K562 (cell line): ENCODE data around the gene FASTKD1. TPM values are rescaled to one million over a fixed set of nuclear protein-coding genes. Genes with fewer than 3 reads are reported as not detected.
A peak's percentile ranks its signal among the peaks of the same experiment; 100 is the strongest.

Source experiments
- BACH1 ChIP-seq: fragments of 200-800 bp; sonication (Bioruptor generic); IDR thresholded peaks from 2 replicates; pipeline ENCODE4 v1.6.1; 2016; ENCODE audit warnings: missing genetic modification characterization, missing compliant biosample characterization
- CBX5 ChIP-seq: IDR thresholded peaks from 2 replicates; pipeline ENCODE4 v1.6.1; 2014; ENCODE audit warnings: low read depth, borderline replicate concordance
- CBX8 ChIP-seq: fragments of 200-600 bp; sonication (generic); IDR thresholded peaks from 2 replicates; pipeline ENCODE4 v1.6.1; 2012; ENCODE audit warnings: borderline replicate concordance, mixed run types, low read depth, mild to moderate bottlenecking, moderate library complexity, mixed read lengths, low read length, control low read depth, inconsistent platforms; ENCODE audit not compliant: poor library complexity, severe bottlenecking; ENCODE audit errors: extremely low read depth
- CHD2 ChIP-seq: IDR thresholded peaks from 2 replicates; pipeline ENCODE4 v1.6.1; 2011; ENCODE audit warnings: low read depth, low read length
- CXXC5 ChIP-seq: fragments of 250-450 bp; sonication (Bioruptor Pico); IDR thresholded peaks from 2 replicates; pipeline ENCODE4 v1.8.0; 2022; ENCODE audit warnings: inconsistent platforms, mild to moderate bottlenecking, moderate library complexity
- FOXP4 ChIP-seq: sonication (generic); formaldehyde crosslinking; IDR thresholded peaks from 2 replicates; pipeline ENCODE4 v1.8.0; 2022; ENCODE audit warnings: mild to moderate bottlenecking, missing genetic modification reagents, borderline replicate concordance
- MAFK ChIP-seq: IDR thresholded peaks from 2 replicates; pipeline ENCODE4 v1.6.1; 2011; ENCODE audit warnings: low read length, improper control_type of control experiment
- NBN ChIP-seq: fragments of 450-650 bp; IDR thresholded peaks from 2 replicates; pipeline ENCODE4 v1.6.1; 2016; ENCODE audit warnings: low read depth, mild to moderate bottlenecking
- NR3C1 ChIP-seq: sonication (generic); formaldehyde crosslinking; IDR thresholded peaks from 2 replicates; pipeline ENCODE4 v1.8.1; 2022; ENCODE audit warnings: missing genetic modification reagents
- RNF219 ChIP-seq: fragments of 250-450 bp; sonication (Bioruptor Pico); IDR thresholded peaks from 2 replicates; pipeline ENCODE4 v1.5.0; 2022; ENCODE audit warnings: mild to moderate bottlenecking
- TEAD2 ChIP-seq: fragments of 450-650 bp; IDR thresholded peaks from 2 replicates; pipeline ENCODE4 v1.6.1; 2016; ENCODE audit warnings: missing genetic modification characterization, control low read depth, missing compliant biosample characterization
- TFAM ChIP-seq: fragments of 250-450 bp; sonication (Bioruptor Pico); conservative IDR thresholded peaks from 2 replicates; pipeline ENCODE4 v1.5.0; 2021; ENCODE audit warnings: mild to moderate bottlenecking, moderate library complexity
- WHSC1 ChIP-seq: IDR thresholded peaks from one replicate; pipeline ENCODE4 v1.6.1; 2012; ENCODE audit warnings: low read length, control low read depth, inconsistent platforms
- ZBTB26 ChIP-seq: fragments of 450-650 bp; formaldehyde crosslinking; IDR thresholded peaks from 2 replicates; pipeline ENCODE4 v1.4.0; 2022; ENCODE audit warnings: missing genetic modification characterization
- ZBTB5 ChIP-seq: fragments of 450-650 bp; IDR thresholded peaks from 2 replicates; pipeline ENCODE4 v1.6.1; 2017; ENCODE audit warnings: antibody characterized with exemption
- ZNF124 ChIP-seq: sonication (generic); formaldehyde crosslinking; IDR thresholded peaks from 2 replicates; pipeline ENCODE4 v1.8.1; 2022; ENCODE audit warnings: missing genetic modification reagents
- ZNF184 ChIP-seq: sonication (generic); formaldehyde crosslinking; IDR thresholded peaks from 2 replicates; pipeline ENCODE4 v1.5.0; 2020; ENCODE audit warnings: missing genetic modification reagents
- ZNF24 ChIP-seq: fragments of 450-650 bp; IDR thresholded peaks from 2 replicates; pipeline ENCODE4 v1.6.1; 2016
- ZNF253 ChIP-seq: fragments of 250-450 bp; sonication (Bioruptor Pico); conservative IDR thresholded peaks from 2 replicates; pipeline ENCODE4 v1.6.1; 2021; ENCODE audit warnings: mild to moderate bottlenecking
- ZNF445 ChIP-seq: fragments of 250-450 bp; sonication (Bioruptor Pico); IDR thresholded peaks from 2 replicates; pipeline ENCODE4 v1.4.0; 2020; ENCODE audit warnings: low read depth, mild to moderate bottlenecking, moderate library complexity
- ZNF584 ChIP-seq: fragments of 200-800 bp; sonication (Bioruptor generic); IDR thresholded peaks from 2 replicates; pipeline ENCODE4 v1.6.1; 2016; ENCODE audit warnings: low read depth, mild to moderate bottlenecking, missing genetic modification characterization, missing compliant biosample characterization
- polyA plus RNA-seq, 8 experiments: library from polyadenylated mRNA; depleted of rRNA in 4 of 8; stranded (reverse) in 5 of 8; unstranded in 3 of 8; fragments of >200 nt; fragmentation: Nextera tagmentation in 2 of 8; fragmentation: Illumina TruSeq in 1 of 8; extraction: Ambion mirVana in 2 of 8; extraction: Trizol in 1 of 8; gene quantifications; 2 replicates each; pipeline versions ENCODE4 v1.2.1 to v1.2.3, GENCODE V29; 2011 to 2014; ENCODE audit warnings: inconsistent platforms in 1 of 8, missing spikeins in 1 of 8
- total RNA-seq, 7 experiments: library from RNA; depleted of rRNA in 6 of 7; stranded (reverse); fragments of >200 nt in 6 of 7; fragmentation: Illumina TruSeq in 2 of 7; extraction: Trizol in 2 of 7; gene quantifications; 2 replicates each; pipeline versions ENCODE4 v1.2.1 to v1.2.3, GENCODE V29; 2011 to 2021; ENCODE audit warnings: low replicate concordance in 1 of 7

The FASTKD1 gene
- total and polyA plus RNA-seq, 9 of the 15 experiments (the other 6 are each of a cell fraction or from before 2014, with no cell fraction given): 63.5 to 134 (median 119) TPM

GRCh38 chr2:169584005-169584877 is 10.6 kb upstream of the FASTKD1 start, which contains the start of gene PPIG (continued):
- TF ChIP-seq ZNF124 (CRISPR knock-in tag) (no peak), CBX8 (no peak), CXXC5 (CRISPR knock-in tag) (peak; percentile 92), ZBTB5 (no peak), ZNF253 (no peak; the same call in 1 of the 2 replicates), ZNF445 (peak; percentile 34; the same call in 1 of the 2 replicates), CBX5 (no peak; the same call in 1 of the 2 replicates), ZNF584 (CRISPR knock-in tag) (no peak), NR3C1 (CRISPR knock-in tag) (peak; percentile 69; the same call in 1 of the 2 replicates), BACH1 (tag) (peak; percentile 90), TFAM (CRISPR knock-in tag) (no peak), RNF219 (CRISPR knock-in tag) (no peak; the same call in 1 of the 2 replicates), FOXP4 (CRISPR knock-in tag) (peak; percentile 57; the same call in 1 of the 2 replicates), TEAD2 (tag) (no peak), CHD2 (peak; percentile 69), WHSC1 (no peak), ZNF184 (CRISPR knock-in tag) (no peak), ZNF24 (peak; percentile 18; the same call in 1 of the 2 replicates), MAFK (peak; percentile 47), NBN (peak; percentile 94), ZBTB26 (no peak)
